H1 (cell line): Measurements from ENCODE around the gene LIFR. TPM values are rescaled to one million over a fixed set of nuclear protein-coding genes. Genes with fewer than 3 reads are reported as not detected.

Experiments used
- ASH2L ChIP-seq: fragments of 200-600, 300-600 bp; sonication (generic); IDR thresholded peaks from one replicate; pipeline ENCODE4 v1.7.1; 2017; ENCODE audit warnings: low read length
- CHD7 ChIP-seq: fragments of 300-600 bp; sonication (generic); IDR thresholded peaks from 2 replicates; pipeline ENCODE4 v1.7.1; 2012; ENCODE audit warnings: low read length, moderate library complexity, mild to moderate bottlenecking, inconsistent platforms; ENCODE audit not compliant: insufficient replicate concordance
- CTBP2 ChIP-seq: IDR thresholded peaks from 2 replicates; pipeline ENCODE4 v1.7.0; 2011; ENCODE audit warnings: borderline replicate concordance, mild to moderate bottlenecking, moderate library complexity, mixed read lengths, low read length; ENCODE audit not compliant: insufficient read depth, insufficient read length
- EP300 ChIP-seq, 2 experiments: IDR thresholded peaks; 1 replicate in 1 of 2; 2 replicates in 1 of 2; pipeline ENCODE4 v1.6.1; 2011 to 2012; ENCODE audit warnings: low read depth in 2 of 2, low read length in 2 of 2, mild to moderate bottlenecking in 2 of 2, borderline replicate concordance in 1 of 2, inconsistent platforms in 1 of 2, moderate library complexity in 1 of 2
- FOSL1 ChIP-seq: IDR thresholded peaks from 2 replicates; pipeline ENCODE4 v1.6.1; 2011; ENCODE audit warnings: mild to moderate bottlenecking, low read depth, low read length, moderate library complexity; ENCODE audit not compliant: insufficient read depth
- HDAC2 ChIP-seq, 2 experiments: fragments of 300-600 bp in 1 of 2; sonication (generic) in 1 of 2; IDR thresholded peaks; 2 replicates each; pipeline ENCODE4 v1.6.1; 2011 to 2012; ENCODE audit warnings: low read depth in 2 of 2, low read length in 2 of 2, mild to moderate bottlenecking in 2 of 2, moderate library complexity in 2 of 2, borderline replicate concordance in 1 of 2, inconsistent platforms in 1 of 2
- KDM1A ChIP-seq: fragments of 200-600, 300-600 bp; sonication (generic); IDR thresholded peaks from 2 replicates; pipeline ENCODE4 v1.7.1; 2016; ENCODE audit warnings: mild to moderate bottlenecking, low read length, borderline replicate concordance
- POLR2AphosphoS5 ChIP-seq: IDR thresholded peaks from 2 replicates; pipeline ENCODE4 v1.6.1; 2011; ENCODE audit warnings: low read depth, low read length
- RAD21 ChIP-seq, 2 experiments: IDR thresholded peaks in 1 of 2; conservative IDR thresholded peaks in 1 of 2; 2 replicates each; pipeline ENCODE4 v1.6.1; 2011; ENCODE audit warnings: low read depth in 2 of 2, low read length in 2 of 2, improper control_type of control experiment in 1 of 2, inconsistent platforms in 1 of 2, mild to moderate bottlenecking in 1 of 2, moderate library complexity in 1 of 2
- SP2 ChIP-seq: IDR thresholded peaks from 2 replicates; pipeline ENCODE4 v1.6.1; 2012; ENCODE audit warnings: mild to moderate bottlenecking, low read length, inconsistent platforms
- polyA plus RNA-seq, 7 experiments: library from polyadenylated mRNA; depleted of rRNA in 3 of 7; stranded (reverse) in 5 of 7; unstranded in 2 of 7; fragments of >200 nt in 5 of 7; fragments of 200-250 nt in 2 of 7; gene quantifications; 1 replicate in 5 of 7; 2 replicates in 1 of 7; 4 replicates in 1 of 7; pipeline versions ENCODE4 v1.2.1 to v1.2.3, GENCODE V29; 2011 to 2013; ENCODE audit warnings: missing spikeins in 2 of 7, mixed read lengths in 2 of 7
- total RNA-seq: library from RNA; stranded (reverse); fragmentation: NEBNext Ultra II Directional; extraction: Animal tissue kit (Norgen Biotek cat#: 25700); gene quantifications from 2 replicates; pipeline ENCODE4 v1.2.1, GENCODE V29; 2021

Gene LIFR
- total and polyA plus RNA-seq, 2 of the 8 experiments (the other 6 are each of a cell fraction or from before 2014, with no cell fraction given) = 2.0 to 18.9 TPM

GRCh38 chr5:38532165-38532669 lies 24.2 kb downstream of the LIFR start (continued):
- no peak for TF ChIP-seq SP2
- no peak for TF ChIP-seq RAD21 (IDR thresholded peaks at IDR 0.05 in 1 of 2, conservative IDR thresholded peaks at IDR 0.05 in 1 of 2; ENCODE audit: low read depth in 2 of 2, low read length in 2 of 2)
- no peak for TF ChIP-seq HDAC2 (IDR thresholded peaks at IDR 0.05; ENCODE audit: borderline replicate concordance in 1 of 2, low read depth in 2 of 2, low read length in 2 of 2)
- TF ChIP-seq POLR2AphosphoS5 = no peak
- TF ChIP-seq ASH2L = no peak
- TF ChIP-seq KDM1A = no peak
- TF ChIP-seq CHD7 = no peak
- no peak for TF ChIP-seq EP300 (IDR thresholded peaks at IDR 0.05; ENCODE audit: borderline replicate concordance in 1 of 2, low read depth in 2 of 2, low read length in 2 of 2)
- no peak for TF ChIP-seq FOSL1
- TF ChIP-seq CTBP2 = no peak
- TF ChIP-seq, all 59 proteins: peak for 0
